GM19193 (cell line): Measurements from ENCODE around the gene PPP6R2.

ENCODE experiments used
- POLR2A ChIP-seq: IDR thresholded peaks from 4 replicates; pipeline ENCODE4 v1.6.1; 2011; ENCODE audit not compliant: insufficient read depth, insufficient read length; ENCODE audit errors: extremely low read depth

Gene PPP6R2

GRCh38 chr22:50320671-50321325 lies 22.3 kb upstream of the PPP6R2 start:
- no peak for TF ChIP-seq POLR2A

GRCh38 chr22:50323900-50324299 lies 19.2 kb upstream of the PPP6R2 start:
- no peak for TF ChIP-seq POLR2A

- TF ChIP-seq POLR2A, result no peak
Measured at GRCh38 chr22:50325444-50326224, 17.5 kb upstream of the PPP6R2 start.

GRCh38 chr22:50326225-50326955 lies 16.7 kb upstream of the PPP6R2 start:
- no peak for TF ChIP-seq POLR2A

GRCh38 chr22:50326956-50327710 lies 16.0 kb upstream of the PPP6R2 start, which contains the start of gene DENND6B:
Gene DENND6B (minus strand): TSS chr22:50327012. CDS start chr22:50326988, 24 bp downstream.
- peak; percentile 75 for TF ChIP-seq POLR2A

GRCh38 chr22:50327711-50328019 lies 15.5 kb upstream of the PPP6R2 start:
- no peak for TF ChIP-seq POLR2A

- TF ChIP-seq POLR2A, result no peak
Measured at GRCh38 chr22:50329236-50329635, 13.9 kb upstream of the PPP6R2 start.

- no peak for TF ChIP-seq POLR2A
Measured at GRCh38 chr22:50337262-50338041, 5.7 kb upstream of the PPP6R2 start.

- TF ChIP-seq POLR2A, result no peak
Measured at GRCh38 chr22:50338042-50338573, 5.0 kb upstream of the PPP6R2 start.

- no peak for TF ChIP-seq POLR2A
Measured at GRCh38 chr22:50338860-50339462, 4.2 kb upstream of the PPP6R2 start.

- no peak for TF ChIP-seq POLR2A
Measured at GRCh38 chr22:50339945-50340879, 2.9 kb upstream of the PPP6R2 start.

GRCh38 chr22:50341977-50342650 lies 1.0 kb upstream of the PPP6R2 start:
- no peak for TF ChIP-seq POLR2A
